HG02981 (cell line): ENCODE results near the gene ROPN1B.
"Not testable (repeated sequence)": the region's sequence is repeated elsewhere in the genome, so short reads cannot be mapped to it uniquely, and the experiment has no call there.

Source experiments
- ATAC-seq: cut with Tn5 transposase; IDR thresholded peaks from one replicate; pipeline ENCODE4 v1.9.1; 2021; ENCODE audit warnings: mild to moderate bottlenecking, moderate library complexity; ENCODE audit not compliant: unreplicated experiment

Gene ROPN1B

DNA sequence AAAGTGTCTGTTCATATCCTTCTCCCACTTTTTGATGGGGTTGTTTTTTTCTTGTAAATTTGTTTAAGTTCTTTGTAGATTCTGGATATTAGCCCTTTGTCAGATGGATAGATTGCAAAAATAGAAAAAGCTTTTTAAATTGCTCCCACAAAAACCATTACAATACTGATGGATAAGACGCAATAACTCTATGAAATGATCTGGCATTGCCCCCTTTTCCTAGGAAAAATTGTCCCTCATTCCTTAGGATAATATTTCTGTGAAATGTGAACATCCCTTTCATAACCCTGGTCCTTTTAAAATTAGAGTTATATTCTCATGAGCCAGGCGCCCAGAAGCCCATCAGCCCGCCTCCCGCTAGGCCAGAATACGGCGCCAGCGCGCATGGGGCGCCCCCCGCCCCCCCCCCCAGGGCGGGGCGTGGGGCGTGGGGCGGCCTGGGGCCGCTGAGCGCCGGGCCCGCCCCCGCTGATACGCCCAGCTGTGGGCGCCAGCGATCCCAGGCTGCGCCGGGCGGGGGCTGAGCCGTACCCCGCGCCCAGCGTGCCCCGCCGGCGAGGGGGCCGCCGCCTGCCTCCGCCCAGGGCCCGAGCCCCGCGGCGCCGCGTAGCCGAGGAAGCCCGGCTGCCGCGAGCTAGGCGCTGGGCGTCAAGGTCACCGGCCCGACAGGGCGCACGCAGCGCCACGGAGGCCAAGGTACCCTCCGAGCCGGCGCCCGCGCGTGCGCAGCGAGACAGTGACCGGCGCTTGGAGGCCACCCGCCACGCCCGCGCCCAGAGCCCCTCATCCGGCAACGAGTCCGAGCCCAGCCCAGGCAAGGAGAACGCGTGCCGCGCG, 11.1 kb upstream of the ROPN1B start:
- ATAC-seq, result no peak

DNA sequence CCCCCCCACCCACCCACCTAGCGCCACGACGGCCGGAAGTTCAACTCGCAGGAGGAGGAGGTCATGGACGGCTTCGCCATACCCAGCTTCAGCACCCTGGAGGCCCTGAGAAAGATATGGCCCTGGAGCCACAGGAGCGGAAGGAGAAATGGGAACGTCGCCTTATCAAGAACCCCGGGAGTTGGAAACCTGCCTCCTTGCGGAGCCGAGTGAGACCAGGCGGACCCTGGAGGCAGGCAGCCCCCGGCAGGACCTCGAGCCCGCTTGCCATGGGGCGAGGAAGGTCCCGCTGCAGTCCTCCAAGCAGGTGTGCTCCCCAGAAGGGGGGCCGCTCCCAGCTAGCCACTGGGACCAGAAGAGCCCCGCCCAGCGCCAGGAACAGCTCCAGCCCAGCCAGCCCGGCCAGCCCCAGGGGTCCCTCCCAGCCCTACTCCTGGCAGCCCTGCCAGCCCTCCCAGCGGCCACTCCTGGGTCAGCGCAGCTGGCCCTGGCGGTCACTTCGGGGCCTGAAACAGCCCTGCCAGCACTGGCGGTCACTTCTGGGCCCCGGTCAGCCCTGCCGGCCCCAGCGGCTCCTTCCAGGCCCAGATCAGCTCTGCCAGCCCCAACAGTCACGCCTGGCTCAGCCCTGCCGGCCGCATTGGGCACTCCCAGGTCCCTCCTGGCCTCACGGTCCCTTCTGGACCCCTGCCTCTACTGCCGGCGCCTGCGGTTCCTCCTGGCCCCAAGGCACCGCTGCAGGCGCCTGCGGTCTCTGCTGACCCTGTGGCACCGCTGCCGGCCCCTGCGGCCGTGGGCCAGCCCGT, 10.3 kb upstream of the ROPN1B start:
- ATAC-seq, result no peak

DNA sequence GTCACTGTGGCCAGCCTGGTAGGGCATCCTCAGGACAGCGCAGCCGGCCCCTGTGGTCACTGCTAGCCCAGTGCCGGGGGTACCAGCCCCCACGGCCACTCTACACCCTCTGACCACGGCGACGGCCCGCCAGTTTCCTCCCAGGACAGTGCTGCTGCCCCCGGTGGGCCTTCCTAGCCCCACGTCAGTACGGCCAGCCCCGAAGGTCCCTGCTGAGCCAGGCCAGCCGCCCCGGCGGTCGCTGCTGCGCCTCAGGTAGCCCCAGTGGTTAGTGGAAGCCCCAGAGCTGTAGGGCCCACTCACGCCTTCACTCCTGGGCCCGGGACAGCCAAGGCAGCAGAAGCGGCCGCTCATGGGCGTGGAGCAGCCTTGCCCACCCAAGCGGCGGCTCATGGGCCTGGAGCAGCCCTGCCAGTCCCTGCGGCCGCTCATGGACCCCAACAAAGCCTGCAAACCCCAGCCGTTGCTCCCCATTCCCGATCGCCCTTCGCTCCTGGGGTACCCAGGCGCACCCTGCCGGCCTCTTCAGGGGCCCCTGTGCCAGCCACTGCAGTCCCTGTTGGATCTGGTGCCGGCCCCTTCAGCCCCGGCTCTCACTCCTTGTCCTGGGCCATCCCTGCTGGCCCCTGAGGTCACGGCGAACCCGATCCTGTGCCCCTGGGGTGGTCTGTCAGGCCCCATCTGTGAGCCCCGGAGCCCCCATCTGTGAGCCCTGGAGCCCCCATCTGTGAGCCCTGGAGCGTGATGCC, 9.5 kb upstream of the ROPN1B start:
- no peak for ATAC-seq

DNA sequence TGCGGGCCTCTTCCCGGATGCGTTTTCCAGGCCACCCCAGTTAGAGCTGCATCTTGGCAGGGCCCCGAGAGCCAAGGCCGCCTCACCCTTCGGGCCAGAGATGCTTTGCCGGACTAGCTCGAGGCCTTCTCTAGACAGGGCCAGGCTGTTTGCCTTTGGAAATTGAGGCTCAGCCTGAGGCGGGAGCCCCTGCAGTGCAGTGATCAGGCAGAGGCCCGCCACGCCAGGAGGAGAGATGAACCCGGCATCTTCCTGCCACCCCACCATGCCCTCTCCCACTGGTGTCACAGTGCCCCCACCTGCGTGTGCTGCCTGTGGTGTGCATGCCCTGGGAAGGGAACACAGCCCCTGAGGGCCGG, 8.9 kb upstream of the ROPN1B start:
- ATAC-seq, result no peak

DNA sequence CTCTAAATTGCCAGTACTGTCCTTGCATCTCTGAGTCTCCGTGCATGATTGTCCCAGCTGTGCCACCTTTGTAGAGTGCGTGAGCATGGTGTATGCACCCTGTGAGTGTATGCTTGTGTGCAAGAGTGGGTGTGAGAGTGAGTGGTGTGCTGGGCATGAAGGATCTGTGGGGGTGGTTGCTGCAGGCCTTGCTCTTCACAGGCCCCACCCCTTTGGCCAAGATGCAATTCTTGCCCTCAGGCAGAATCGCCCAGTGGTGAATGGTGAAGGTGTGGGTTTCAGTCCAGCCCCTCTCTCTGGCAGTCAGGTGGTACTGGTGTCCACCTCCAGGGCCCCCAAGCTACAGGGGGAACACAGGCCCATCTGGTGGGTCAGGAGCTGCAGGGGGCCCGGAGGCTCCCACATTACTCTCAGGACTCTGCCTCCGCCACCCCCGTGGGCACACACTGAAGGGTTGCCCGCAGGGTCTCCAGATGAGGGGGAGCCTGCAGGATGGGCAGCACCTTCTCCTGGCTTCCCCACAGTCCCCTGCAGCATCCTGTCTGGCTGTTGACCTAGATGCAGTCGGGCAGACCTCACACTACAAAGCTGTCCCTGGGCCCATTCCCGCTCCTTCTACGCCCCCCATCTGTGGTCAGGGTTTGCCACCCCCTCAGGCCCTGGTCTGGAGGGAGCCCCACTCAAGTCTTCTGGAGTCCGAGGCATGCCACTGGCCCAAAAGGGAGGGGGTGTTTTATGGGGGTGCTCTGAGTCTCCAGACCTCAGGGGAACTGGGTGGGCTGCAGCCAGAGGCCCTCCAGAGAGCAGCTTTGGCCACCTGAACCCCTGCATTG, 8.3 kb upstream of the ROPN1B start:
- ATAC-seq, result no peak

DNA sequence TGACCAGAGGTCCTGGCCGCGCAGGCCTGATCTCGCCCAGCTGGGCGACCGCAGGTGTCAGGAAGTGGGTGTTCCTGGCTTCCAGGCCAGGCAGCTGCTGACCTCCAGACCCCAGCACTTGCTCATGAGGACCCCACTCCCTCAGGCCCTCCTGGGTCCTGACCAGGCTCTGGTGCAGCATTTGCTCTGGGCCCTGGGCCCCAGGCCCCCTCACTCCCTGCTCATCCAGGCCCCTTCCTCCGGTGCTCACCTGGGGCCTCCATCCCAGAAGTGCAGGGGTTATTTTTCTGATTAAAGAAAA, 7.7 kb upstream of the ROPN1B start:
- no peak for ATAC-seq

DNA sequence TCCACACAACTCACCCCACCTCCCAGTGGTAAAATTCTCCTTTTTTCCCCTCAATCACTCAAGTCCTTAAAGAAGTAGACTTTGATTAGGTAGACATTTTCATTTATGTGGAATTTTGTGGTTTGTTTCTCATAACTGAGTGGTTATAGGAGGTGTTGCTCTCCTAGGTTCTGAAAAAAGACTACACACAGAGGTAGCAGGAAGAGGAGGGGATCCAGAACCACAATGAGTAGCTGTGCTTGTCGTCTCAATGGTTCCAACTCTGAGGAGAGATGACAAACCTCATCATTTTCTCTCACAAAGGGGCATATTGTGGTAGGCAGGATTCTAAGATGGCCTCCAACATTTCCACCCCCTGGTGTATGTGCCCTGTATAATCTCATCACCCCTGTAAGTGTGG, 5.1 kb upstream of the ROPN1B start:
- ATAC-seq, result not testable (repeated sequence)

DNA sequence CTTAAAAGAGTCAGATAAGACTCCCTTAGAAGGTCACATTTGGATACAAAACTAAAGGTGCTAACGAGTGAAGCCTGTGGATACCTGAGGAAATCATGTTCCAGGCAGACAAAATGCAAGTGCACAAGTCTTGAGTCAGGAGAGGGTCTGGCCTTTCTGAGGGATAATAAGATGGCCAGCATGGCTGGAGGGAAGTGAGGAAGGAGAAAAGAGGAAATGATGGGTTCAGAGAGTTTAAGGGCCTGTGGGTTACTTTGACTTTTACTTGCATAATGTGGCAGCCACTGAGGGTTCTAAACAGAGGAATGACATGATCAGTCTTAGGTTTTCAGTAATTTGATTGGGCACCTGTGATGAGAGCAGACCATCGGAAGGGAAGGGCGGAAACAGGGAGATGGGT, 3.5 kb upstream of the ROPN1B start:
- no peak for ATAC-seq

DNA sequence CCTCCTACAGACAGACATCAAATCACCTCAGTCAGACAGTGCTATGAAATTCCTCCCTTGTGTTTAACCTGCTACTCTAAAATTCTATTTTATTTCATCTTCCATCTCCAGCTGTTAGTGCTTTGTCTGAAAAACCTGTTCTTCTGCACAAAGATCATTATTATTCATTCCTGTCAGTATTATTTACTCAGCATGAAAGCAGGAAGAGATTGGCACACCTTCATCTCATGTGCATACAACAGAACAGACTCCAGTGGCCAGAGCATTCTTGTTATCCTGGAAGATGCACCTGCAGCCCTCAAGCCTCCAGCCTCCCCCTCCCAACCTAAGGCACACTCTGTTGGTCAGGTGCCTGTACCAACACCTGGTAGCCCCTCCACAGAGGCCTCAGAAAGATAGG, 1.8 kb upstream of the ROPN1B start:
- ATAC-seq, result no peak

DNA sequence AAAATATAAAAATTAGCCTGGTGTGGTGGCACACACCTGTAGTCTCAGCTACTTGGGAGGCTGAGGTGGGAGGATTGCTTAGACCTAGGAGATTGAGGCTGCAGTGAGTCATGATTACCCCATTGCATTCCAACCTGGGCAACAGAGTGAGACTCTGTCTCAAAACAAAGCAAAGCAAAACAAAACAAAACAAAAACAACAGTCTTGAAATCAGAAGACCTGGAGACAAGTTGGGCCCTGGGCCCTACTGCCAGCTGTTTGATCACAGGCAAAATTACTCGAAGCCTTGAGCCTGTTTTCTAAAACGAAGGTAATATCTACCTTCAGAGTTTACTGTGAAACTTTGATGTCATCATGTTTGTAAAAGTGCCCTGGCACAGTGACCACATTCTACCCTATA, 857 bp upstream of the ROPN1B start:
- ATAC-seq, result not testable (repeated sequence)

DNA sequence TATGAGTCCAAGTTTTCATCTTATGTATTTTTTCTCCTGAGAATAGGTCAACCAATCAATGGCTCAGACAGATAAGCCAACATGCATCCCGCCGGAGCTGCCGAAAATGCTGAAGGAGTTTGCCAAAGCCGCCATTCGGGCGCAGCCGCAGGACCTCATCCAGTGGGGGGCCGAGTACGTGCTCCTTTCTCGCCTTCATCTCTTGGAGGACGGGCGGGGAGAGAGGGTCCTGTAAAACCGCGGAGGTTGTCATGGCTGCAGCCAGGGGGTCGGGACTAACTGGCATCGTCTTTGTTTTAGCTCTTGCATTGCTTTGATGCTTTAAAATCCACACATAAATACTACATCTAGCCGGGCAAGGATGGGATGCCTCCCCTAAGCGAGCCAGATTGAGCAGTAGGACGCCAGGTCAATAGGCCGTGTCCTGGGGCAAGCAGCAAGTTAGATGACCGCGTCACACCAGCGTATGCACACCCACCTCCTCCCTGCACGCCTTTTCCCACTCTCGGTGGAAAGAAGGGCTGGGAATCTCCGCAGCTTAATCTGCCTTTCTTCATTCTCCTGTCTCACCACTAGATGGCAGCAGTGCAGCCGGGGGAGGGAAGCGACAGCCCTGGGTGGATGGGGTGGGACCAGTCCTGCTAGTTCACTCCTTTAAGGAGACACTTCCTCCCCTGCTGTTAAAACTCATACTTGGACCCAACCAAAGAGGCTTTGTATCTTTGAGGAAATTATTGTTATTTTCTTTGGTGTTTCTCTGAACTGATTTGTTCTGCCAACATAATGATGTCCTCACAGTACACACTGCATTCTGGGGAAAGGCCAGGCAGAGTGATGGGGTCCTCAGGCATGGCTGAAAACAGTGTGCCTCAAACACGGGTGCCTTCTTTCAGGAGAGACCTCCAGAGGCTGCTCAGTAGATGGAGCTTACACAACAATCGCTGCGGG, 3.3 kb downstream of the ROPN1B start:
- ATAC-seq, result peak; percentile 53

DNA sequence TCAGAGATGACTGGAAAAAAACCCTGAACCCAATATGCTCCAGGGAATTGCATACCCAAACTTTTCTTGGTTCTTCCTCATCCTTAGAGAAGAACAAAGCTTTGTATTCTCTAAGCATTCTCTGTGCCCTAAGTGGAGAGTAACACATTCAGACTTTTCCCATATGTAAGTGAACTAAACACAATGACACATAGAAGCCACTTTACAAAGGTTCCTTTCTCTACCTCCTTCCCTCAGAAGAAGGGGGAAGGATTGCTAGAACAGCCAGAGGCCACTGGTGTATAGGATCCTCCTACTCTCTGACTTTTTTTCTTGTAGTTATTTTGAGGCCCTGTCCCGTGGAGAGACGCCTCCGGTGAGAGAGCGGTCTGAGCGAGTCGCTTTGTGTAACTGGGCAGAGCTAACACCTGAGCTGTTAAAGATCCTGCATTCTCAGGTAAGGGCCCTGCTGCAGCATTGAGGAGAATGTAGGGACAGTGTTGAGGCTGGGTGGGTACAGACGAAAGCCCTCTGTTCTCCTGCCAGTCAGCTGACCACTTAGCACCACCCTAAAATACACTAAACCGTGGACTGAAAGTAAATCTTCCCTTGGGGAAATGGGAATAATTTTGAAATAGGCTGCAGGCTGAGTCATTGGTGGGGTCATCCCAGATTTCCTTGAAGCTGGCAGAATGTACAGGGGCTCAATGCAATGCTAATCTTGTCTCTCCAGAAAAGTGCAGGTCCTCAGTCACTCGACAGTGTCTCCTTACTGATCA, 6.4 kb downstream of the ROPN1B start:
- not testable (repeated sequence) for ATAC-seq

DNA sequence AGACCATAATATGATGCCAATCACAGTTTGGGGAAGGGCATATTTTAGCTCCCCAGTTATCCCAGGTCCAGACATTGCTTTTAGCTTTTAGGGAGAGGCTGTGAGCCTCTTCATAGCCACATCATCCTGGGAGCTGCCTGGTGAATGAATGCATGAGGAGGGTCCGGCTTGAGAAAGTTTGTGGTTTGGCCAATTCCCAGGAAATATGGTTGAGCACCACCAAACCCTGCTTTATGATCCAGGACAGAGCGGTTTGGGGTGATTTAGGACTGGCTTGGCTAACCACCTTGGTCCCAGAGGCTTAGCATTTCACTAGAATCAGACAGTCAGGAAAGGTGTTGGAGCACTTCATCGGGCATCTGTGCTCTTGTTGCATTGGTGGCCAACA, 7.0 kb downstream of the ROPN1B start:
- ATAC-seq, result not testable (repeated sequence)

DNA sequence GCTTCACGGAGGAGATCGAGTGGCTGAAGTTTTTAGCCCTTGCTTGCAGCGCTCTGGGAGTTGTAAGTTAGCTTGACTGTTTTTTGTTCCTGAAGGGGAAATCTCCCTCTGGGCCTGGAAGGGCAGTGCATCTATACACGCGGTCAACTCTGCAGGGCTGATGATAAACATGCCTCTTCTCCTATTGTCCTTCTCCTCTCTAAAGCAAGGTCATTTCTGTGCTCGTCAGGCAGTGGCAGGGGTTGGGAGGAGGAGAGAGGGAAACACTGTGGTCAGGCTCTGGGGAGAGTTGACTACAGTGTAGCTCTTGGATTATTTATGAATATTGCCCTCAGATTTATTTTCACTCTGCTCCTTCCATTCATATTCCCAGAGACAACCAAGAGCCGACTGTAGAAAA, 8.1 kb downstream of the ROPN1B start:
- not testable (repeated sequence) for ATAC-seq

DNA sequence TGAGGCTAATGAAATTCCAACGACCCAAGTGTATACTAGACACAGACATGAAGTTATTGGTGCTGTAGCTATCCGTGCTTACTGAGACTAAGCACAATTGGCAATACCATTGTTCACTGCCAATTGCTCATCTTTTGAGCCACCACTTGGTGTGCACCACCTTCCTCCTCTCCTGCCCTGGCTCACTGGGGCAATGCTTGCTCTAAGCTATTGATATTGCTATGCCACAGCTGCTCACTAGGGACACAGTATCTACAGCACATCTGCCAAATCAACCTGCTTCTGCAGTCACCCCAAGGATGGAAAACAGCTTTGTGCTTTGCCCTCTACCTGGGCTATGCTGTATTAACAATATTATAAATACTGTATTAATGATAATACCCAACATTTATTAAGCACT, 16.0 kb downstream of the ROPN1B start:
- ATAC-seq, result not testable (repeated sequence)

DNA sequence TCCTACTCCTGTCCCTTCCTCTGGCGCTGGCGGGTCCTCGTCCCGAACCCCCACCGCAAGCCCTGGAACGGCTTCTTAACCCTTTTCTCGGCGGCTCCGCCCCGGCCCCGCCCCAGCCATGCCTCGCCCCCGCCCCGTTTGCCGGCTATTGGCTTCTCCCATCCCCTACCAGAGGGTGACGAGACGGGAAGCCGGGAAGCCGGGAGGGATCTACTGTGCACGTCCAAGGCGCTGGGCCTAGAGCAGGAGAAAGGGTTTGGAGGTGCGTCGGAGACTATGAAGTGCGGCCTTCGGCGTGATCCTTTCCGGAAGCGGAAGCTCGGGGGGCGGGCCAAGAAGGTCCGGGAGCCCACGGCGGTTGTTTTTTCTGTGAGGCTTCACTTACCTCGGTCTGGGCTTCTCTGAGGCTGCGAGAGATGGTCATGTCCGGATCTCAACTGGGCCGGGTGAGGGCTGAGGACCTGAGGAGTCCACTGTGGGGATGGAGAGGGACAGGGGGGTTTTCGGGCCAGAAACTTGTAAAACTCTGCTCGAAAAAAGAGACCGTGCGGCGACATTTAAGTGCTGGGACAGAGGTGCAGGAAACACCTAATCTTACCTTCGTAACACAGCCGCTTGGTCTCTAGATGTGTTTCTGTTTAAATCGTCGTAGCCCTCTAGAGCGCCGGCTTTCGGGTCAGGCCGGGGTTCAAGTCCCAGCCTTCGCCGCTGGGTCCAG, 21.4 kb downstream of the ROPN1B start:
- ATAC-seq, result peak; percentile 91

DNA sequence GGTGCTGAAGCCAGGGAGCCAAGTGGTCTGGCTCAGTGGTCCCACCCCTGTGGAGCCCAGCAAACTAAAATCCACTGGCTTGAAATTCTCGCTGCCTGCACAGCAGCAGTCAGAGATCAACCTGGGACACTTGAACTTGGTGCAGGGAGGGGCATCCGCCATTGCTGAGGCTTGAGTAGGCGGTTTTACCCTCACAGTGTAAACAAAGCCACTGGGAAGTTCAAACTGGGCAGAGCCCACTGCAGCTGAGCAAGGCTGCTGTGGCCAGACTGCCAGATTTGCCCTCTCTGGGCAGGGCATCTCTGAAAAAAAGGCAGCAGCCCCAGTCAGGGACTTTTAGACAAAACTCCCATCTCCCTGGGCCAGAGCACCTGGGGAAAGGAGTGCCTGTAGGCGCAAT, 27.8 kb downstream of the ROPN1B start:
- not testable (repeated sequence) for ATAC-seq

DNA sequence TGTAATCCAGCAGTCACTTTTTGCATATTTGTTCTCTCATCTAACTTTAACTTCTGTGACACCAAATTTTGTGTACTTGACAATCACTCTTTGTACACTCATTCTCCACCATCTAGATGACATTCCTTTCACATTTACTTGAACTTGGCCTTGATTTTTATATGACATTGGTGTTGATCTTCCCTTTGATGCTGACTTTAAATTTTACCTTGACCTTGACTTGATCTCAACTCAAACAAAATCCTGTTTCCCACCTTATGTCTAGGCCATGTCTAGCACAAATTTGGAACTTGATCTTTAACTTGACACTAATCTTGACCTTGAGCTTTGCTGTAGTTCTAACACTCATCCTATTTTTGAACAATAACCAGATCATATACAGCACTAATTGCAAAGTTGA, 33.2 kb downstream of the ROPN1B start:
- no peak for ATAC-seq
